Testis (tissue), 2 donors: ENCODE data around the gene PCBP4.

ENCODE experiments used
- POLR2A ChIP-seq: fragments of 450-650 bp; IDR thresholded peaks from one replicate; pipeline ENCODE4 v1.6.1; 2017; ENCODE audit warnings: antibody characterized with exemption, mild to moderate bottlenecking, moderate library complexity
- TF ChIP-seq, protein P1 (sequence below), 3 experiments: fragments of 450-650 bp in 2 of 3; fragments of 200-600 bp in 1 of 3; sonication (generic) in 1 of 3; IDR thresholded peaks; one replicate each; pipeline ENCODE4 v1.5.1; 2016 to 2019; ENCODE audit warnings: antibody characterized with exemption in 3 of 3, mild to moderate bottlenecking in 2 of 3, moderate library complexity in 1 of 3

- TF ChIP-seq, protein P1, sequence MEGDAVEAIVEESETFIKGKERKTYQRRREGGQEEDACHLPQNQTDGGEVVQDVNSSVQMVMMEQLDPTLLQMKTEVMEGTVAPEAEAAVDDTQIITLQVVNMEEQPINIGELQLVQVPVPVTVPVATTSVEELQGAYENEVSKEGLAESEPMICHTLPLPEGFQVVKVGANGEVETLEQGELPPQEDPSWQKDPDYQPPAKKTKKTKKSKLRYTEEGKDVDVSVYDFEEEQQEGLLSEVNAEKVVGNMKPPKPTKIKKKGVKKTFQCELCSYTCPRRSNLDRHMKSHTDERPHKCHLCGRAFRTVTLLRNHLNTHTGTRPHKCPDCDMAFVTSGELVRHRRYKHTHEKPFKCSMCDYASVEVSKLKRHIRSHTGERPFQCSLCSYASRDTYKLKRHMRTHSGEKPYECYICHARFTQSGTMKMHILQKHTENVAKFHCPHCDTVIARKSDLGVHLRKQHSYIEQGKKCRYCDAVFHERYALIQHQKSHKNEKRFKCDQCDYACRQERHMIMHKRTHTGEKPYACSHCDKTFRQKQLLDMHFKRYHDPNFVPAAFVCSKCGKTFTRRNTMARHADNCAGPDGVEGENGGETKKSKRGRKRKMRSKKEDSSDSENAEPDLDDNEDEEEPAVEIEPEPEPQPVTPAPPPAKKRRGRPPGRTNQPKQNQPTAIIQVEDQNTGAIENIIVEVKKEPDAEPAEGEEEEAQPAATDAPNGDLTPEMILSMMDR (IDR thresholded peaks at IDR 0.05), result peak in 2 of 3 experiments; percentile 15 to 33
- no peak for TF ChIP-seq POLR2A
Measured at GRCh38 chr3:51982352-51982837, 15.1 kb upstream of the PCBP4 start.
